GM12878 (cell line): ENCODE measurements around the gene TCEA2. TPM values are rescaled to one million over a fixed set of nuclear protein-coding genes. Genes with fewer than 3 reads are reported as not detected.
A peak's percentile ranks its signal among the peaks of the same experiment; 100 is the strongest.

Experiments
- CREB1 ChIP-seq: IDR thresholded peaks from 2 replicates; pipeline ENCODE4 v1.6.1; 2012; ENCODE audit warnings: low read depth, mild to moderate bottlenecking, inconsistent platforms
- MEF2A ChIP-seq: IDR thresholded peaks from 2 replicates; pipeline ENCODE4 v1.6.1; 2011; ENCODE audit warnings: low read depth, mild to moderate bottlenecking, low read length, moderate library complexity; ENCODE audit not compliant: insufficient read depth
- MLLT1 ChIP-seq: fragments of 450-650 bp; IDR thresholded peaks from 2 replicates; pipeline ENCODE4 v1.6.1; 2016; ENCODE audit warnings: mild to moderate bottlenecking
- POLR2A ChIP-seq: IDR thresholded peaks from 2 replicates; pipeline ENCODE4 v1.6.1; 2011; ENCODE audit warnings: low read depth, mild to moderate bottlenecking, low read length
- SIN3A ChIP-seq: IDR thresholded peaks from 2 replicates; pipeline ENCODE4 v1.6.1; 2012; ENCODE audit warnings: low read depth, low read length, improper control_type of control experiment
- YY1 ChIP-seq: IDR thresholded peaks from 2 replicates; pipeline ENCODE4 v1.6.1; 2011; ENCODE audit warnings: low read depth, mild to moderate bottlenecking, low read length
- ZNF592 ChIP-seq: fragments of 450-650 bp; IDR thresholded peaks from 2 replicates; pipeline ENCODE4 v1.6.1; 2017; ENCODE audit warnings: mild to moderate bottlenecking, moderate library complexity
- ZNF687 ChIP-seq: fragments of 450-650 bp; IDR thresholded peaks from 2 replicates; pipeline ENCODE4 v1.6.1; 2017; ENCODE audit warnings: mild to moderate bottlenecking, moderate library complexity
- polyA plus RNA-seq, 11 experiments: library from polyadenylated mRNA; depleted of rRNA in 4 of 11; unstranded in 6 of 11; stranded (reverse) in 5 of 11; fragments of >200 nt; fragmentation: Nextera tagmentation in 4 of 11; fragmentation: Illumina TruSeq in 1 of 11; extraction: Ambion mirVana in 4 of 11; extraction: Trizol in 1 of 11; gene quantifications; 1 replicate in 1 of 11; 2 replicates in 10 of 11; pipeline versions ENCODE4 v1.2.1 to v1.2.3, GENCODE V29; 2011 to 2016; ENCODE audit warnings: inconsistent platforms in 2 of 11, missing spikeins in 2 of 11, low read depth in 1 of 11
- total RNA-seq, 4 experiments: library from RNA; depleted of rRNA in 3 of 4; stranded (reverse); fragments of >200 nt in 3 of 4; fragmentation: Illumina TruSeq in 1 of 4; extraction: Trizol in 1 of 4; gene quantifications; 2 replicates each; pipeline versions ENCODE4 v1.2.1 to v1.2.3, GENCODE V29; 2013 to 2021
- TF ChIP-seq, protein P1 (sequence below): fragments of 450-650 bp; IDR thresholded peaks from 2 replicates; pipeline ENCODE4 v1.6.1; 2018; ENCODE audit warnings: borderline replicate concordance, mild to moderate bottlenecking; ENCODE audit not compliant: partially characterized antibody

TCEA2 gene
- total and polyA plus RNA-seq, 10 of the 15 experiments (the other 5 are each of a cell fraction or from before 2014, with no cell fraction given) = 3.4 to 42.5 (median 13.3) TPM

DNA sequence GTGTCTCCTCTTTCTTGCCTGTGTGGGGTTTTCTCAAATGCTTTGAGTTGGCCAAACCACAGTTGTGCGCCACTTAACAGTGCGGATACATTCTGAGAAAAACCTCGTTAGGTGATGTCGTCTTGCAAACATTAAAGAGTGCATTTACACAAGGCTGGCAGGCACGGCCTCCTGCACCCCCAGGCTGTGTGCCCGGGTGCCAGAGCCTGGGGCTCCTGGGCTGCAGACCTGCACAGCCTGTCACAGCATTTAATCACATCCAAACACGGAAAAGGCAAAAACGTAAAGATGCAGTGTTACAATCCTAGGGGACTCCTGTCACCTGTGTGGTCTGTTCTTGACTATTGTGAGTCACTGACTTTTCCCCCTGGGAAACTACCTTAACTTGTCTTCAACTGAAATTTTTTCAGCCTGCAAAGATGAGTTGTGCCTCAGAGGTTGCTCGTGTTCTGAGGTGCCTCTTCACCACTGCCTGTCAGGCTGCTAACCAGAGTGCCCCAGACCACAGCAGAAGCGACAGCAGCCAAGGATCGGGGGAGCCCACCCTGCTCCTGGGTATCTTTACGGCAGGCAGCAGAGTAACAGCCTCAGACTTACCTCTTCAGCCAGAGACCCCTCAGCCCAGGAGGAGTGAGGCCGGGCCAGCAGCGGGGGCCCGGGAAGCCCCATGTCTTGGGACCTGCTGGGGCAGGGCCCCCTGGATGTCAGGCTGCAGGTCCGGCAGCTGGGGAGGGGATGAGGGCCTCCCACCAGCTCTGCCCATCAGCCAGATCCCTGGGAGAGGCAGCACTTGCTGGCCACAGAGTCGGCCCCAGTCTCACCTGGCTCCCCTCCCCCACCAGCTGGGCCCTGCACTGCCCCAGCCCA is 27.7 kb upstream of the TCEA2 start (continued):
- TF ChIP-seq ZNF592 (no peak; the same call in 1 of the 2 replicates), MEF2A (no peak), MLLT1 (peak; percentile 72; the same call in 1 of the 2 replicates), POLR2A (peak; percentile 53), CREB1 (no peak), SIN3A (no peak), YY1 (no peak), ZNF687 (peak; percentile 38)
- TF ChIP-seq, protein P1, sequence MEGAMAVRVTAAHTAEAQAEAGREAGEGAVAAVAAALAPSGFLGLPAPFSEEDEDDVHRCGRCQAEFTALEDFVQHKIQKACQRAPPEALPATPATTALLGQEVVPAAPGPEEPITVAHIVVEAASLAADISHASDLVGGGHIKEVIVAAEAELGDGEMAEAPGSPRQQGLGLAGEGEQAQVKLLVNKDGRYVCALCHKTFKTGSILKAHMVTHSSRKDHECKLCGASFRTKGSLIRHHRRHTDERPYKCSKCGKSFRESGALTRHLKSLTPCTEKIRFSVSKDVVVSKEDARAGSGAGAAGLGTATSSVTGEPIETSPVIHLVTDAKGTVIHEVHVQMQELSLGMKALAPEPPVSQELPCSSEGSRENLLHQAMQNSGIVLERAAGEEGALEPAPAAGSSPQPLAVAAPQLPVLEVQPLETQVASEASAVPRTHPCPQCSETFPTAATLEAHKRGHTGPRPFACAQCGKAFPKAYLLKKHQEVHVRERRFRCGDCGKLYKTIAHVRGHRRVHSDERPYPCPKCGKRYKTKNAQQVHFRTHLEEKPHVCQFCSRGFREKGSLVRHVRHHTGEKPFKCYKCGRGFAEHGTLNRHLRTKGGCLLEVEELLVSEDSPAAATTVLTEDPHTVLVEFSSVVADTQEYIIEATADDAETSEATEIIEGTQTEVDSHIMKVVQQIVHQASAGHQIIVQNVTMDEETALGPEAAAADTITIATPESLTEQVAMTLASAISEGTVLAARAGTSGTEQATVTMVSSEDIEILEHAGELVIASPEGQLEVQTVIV = no peak
